NCI-H187 (cell line): ENCODE data around the gene ZNF407.
"Not testable (repeated sequence)": the region's sequence is repeated elsewhere in the genome, so short reads cannot be mapped to it uniquely, and the experiment has no call there.

Experiments used
- DNase-seq, 2 experiments: peaks; one replicate each; lab custom pipeline; 2025; lab: John Stamatoyannopoulos, UW

The ZNF407 gene

GRCh38 chr18:74937291-74937690, 339.6 kb downstream of the ZNF407 start:
- DNase-seq, result no peak

GRCh38 chr18:74940856-74941255, 343.2 kb downstream of the ZNF407 start:
- no peak for DNase-seq

- DNase-seq, result no peak
These were observed 344.7 kb downstream of the ZNF407 start for GRCh38 chr18:74942319-74942910.

DNA sequence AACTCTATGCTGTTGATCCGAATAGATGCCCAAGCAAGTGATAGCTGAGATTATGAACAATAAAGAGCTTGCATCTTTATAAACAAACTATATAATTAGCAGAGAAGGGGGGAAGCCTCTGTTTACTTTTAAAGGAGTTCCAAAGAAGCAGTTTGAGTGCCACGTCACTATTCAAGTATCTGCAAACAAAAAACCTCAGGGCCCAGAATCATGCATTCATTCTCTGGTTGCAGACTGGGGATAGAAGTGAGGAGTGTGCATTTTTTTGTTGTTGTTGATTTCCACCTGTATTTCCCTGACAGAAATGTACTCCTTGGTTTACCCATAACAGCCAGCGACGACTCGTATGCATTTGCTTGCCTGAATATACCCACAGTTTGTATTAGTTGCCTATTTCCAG, 347.0 kb downstream of the ZNF407 start:
- DNase-seq, result no peak

DNA sequence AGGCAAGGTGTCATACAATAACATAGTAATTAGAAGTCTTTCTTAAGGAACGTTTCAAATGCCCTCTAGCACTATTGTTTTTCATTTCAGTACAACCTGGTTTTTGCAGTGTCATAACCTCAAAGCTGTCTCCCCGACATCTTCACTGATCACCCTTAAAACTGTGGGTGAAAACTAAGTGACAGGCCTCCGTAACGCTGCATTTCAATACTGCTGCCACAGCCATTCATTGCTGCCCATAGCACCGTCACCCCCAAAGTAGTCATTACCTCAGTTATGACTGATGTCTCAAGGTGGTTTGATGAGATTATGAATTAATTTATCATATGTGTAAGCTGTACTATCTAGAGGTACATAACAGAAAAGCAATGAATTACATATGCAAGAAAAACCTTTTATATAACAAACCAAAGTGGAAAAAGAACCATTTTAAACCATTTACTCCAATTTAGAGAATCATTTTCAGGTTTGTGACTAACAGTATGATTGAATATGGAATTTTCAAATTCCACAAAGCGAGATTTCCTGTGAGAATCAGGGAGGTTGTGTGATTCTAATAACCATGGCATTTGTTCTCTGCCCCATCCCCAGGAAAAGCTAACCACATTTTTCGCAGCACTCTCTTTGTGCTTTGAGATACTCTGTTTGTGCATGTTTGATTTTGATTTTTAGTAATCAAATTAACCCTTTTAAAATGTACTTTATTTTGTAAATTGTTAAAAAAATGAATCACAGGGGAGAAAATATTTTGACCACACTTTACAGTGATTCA, 348.3 kb downstream of the ZNF407 start:
- DNase-seq, result no peak

DNA sequence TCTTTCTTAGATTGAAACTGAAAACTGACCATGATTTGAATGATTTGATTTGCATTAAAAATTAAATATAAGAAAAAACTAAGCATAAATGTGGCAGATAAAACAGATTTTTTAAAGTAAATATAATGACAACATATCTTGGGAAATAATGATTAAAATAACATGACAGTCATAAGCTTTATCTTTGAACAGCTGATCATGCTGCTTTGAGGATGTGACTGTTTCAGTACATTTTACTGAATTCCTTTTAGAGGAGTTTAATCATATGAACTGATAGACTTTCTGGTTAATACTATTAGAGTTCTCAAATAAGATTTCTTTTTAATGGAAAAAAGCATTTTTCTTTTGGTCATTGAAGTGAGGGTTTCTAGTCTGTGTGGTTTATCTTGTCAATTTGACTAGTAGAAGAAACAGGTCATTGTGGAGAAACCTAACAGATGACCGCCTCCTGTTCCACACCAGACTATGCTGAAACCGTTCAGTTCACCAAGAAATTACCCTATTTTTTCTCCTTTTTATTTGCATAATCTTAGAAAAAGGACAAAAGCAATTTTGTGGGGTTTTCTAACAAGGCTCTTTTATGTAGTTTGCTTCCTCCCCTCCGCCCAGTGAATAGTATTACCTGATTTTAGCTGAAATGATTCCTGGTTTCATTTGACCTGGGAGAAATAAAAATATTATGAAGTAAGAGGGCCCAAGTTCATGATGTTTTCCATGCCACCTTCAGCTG, 349.1 kb downstream of the ZNF407 start:
- DNase-seq, result no peak

DNA sequence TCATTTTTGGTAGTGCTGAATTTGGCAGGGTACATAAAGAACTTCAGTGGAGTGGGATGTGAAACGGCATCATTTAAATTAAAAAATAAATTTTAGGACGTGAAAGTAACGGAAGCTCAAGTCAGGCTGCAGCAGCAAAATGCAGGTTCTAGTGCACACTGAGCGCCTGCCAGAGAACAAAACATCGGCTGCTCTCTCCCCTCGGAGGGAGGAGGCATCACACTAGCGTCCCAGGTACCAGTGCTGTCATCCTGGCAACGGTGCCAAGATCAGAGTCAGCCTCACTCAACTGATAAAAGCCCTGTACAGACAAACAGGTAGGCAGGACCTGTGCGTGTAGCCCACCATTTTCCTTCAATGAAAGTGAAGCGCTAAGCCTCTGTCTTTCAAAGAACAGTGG, 349.7 kb downstream of the ZNF407 start:
- no peak for DNase-seq

- no peak for DNase-seq
These were observed 350.2 kb downstream of the ZNF407 start for GRCh38 chr18:74947875-74948274.

DNA sequence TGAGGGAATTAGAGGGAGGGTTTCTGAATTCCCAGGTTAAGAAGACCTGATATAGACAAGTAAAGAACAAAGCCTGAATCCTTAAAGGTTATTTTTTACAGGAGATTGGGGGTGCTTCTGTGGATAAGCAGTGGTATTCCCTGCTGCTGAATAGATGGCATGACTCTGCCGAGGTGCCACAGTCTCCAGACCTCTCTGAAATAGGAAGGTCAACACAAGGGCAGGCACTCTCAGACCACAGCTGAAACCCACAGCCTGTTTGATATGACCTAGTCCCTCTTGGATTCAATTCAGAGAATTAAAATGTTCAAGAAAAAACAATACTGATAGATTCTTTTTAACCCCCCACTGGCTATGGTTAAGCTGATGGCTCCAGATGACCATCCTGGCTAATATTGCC, 351.9 kb downstream of the ZNF407 start:
- DNase-seq, result no peak

GRCh38 chr18:74950479-74950878, 352.8 kb downstream of the ZNF407 start:
- no peak for DNase-seq

- no peak for DNase-seq
These were observed 353.6 kb downstream of the ZNF407 start for GRCh38 chr18:74951165-74951760.

- DNase-seq, result peak; percentile 16 to 53
These were observed 360.0 kb downstream of the ZNF407 start for GRCh38 chr18:74957588-74958224.

GRCh38 chr18:74959216-74959615, 361.5 kb downstream of the ZNF407 start:
- no peak for DNase-seq

- no peak for DNase-seq
These were observed 363.9 kb downstream of the ZNF407 start for GRCh38 chr18:74961596-74961995.

GRCh38 chr18:74963820-74964446, 366.3 kb downstream of the ZNF407 start:
- no peak for DNase-seq

DNA sequence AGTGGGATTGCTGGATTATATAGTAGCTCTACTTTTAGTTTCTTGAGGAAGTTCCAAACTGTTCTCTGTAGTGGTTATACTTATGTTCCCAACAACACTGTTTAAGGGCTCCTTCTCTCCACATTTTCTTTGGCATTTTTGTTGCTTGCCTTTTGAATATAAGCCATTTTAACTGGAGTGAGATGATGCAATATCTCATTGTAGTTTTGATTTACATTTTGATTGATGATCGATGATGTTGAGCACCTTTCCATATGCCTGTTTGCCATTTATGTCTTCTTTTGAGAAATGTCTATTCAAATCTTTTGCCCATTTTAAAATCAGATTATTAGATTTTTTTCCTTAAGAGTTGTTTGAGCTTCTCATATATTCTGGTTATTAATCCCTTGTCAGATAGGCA, 368.0 kb downstream of the ZNF407 start:
- no peak for DNase-seq

DNA sequence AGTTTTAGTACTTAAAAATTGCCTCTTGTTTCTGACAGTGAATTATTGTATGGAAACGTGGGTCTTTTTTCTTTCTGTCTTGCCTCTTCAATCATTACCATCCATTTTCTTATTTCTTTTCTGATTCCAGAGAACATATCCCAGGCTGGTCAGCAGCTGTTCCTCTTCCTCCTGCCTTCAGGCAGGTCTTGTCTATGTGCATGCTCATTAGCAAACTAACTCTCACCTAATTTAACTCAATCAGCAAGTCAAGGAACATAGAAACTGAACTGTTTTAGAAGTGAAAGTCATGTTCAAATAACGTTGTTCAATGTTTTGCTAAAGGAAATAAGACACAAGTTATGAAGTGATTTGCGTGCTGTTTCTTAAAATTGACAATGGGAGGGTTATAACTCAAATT, 369.8 kb downstream of the ZNF407 start:
- DNase-seq, result no peak

DNA sequence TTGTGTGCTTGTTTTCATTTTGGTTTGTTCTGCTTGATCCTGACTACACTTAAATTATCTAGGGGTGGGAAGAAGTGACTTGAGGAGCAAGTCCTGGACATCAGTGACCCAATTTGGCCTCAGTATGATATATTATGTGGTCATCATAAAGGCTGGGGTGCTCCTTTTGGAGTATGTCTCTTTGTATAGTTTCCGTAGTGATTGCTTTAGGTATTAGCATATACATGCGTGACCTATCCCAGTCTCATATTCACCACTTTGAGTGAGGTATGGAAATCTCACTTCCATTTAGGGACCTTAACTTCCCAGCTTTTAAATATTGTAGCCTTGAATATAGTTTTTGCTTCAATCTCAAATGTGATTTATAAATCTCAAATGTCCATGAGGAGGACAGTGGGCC, 370.3 kb downstream of the ZNF407 start:
- DNase-seq, result no peak

DNA sequence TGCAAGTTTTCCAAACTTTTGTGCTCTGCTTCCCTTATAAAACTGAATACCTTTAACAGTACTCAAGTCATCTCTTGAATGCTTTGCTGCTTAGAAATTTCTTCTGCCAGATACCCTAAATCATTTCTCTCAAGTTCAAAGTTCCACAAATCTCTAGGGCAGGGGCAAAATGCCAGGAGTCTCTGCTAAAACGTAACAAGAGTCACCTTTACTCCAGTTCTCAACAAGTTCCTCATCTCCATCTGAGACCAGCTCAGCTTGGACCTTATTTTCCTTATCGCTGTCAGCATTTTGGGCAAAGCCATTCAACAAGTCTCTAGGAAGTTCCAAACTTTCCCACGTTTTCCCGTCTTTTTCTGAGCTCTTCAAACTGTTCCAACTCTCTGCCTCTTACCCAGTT, 373.7 kb downstream of the ZNF407 start:
- not testable (repeated sequence) for DNase-seq

DNA sequence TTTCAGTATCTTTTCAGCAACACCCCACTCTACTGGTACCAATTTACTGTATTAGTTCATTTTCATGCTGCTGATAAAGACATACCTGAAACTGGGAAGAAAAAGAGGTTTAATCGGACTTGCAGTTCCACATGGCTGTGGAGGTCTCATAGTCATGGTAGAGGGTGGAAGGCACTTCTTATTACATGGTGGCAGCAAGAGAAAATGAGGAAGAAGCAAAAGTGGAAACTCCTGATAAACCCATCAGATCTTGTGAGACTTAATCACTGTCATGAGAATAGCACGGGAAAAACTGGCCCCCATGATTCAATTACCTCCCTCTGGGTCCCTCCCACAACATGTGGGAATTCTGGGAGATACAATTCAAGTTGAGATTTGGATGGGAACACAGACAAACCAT, 374.1 kb downstream of the ZNF407 start:
- not testable (repeated sequence) for DNase-seq

GRCh38 chr18:74972354-74972753, 374.7 kb downstream of the ZNF407 start:
- DNase-seq, result no peak

DNA sequence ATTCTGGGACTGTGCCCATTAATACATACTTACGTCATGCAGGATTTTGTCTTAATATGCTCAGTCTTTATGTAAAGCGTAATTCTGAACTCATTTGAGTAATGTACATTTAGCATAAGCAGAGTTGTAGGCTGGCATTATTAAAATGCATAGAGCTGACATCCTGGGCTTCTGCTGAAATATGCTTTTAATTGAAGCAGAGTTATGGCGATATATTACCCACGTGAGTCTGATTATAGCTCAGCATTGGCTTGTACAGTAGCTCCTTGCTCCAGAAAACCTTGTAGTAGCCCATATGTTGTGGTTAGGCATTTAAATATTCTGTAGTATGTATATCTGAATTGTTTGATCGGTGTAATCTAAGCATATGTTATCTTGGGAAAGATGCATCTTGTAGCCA, 377.3 kb downstream of the ZNF407 start:
- no peak for DNase-seq
